ENCODE data around the gene RNF26. TPM values are rescaled to one million over a fixed set of nuclear protein-coding genes. Genes with fewer than 3 reads are reported as not detected.

The RNF26 gene
- total and polyA plus RNA-seq, 9 donors = 7.0 to 25.8 (median 19.7) TPM

GRCh38 chr11:119363081-119363850 lies 28.9 kb downstream of the RNF26 start:
- Histone ChIP-seq H3K36me3 (no peaks in the 10 kb centered on the region), H3K27me3 (no peaks in the 10 kb centered on the region), H3K9me3 (no peaks in the 10 kb centered on the region), H3K4me3 (peak overlapping the region; percentile 45), H3K27ac (peak overlapping the region; percentile 41 to 54), H3K4me1 (ENCODE audit: insufficient read depth) (peaks cover 14% of the 10 kb centered on the region)
- intact Hi-C loops (cut with DNase I) = no loop called here
- peak in 3 of 5 donors; percentile 43 to 53 (median 48) for DNase-seq
- 59 to 61% (median 59%) methylated on average over 42 to 44 of the region's 44 CpGs for WGBS, 3 donors
- TF ChIP-seq EP300 (IDR thresholded peaks at IDR 0.05) (no peak), POLR2A (IDR thresholded peaks at IDR 0.05) (no peak), CTCF (IDR thresholded peaks at IDR 0.05) (no peak)

- no peak for TF ChIP-seq EP300 (IDR thresholded peaks at IDR 0.05)
- TF ChIP-seq POLR2A (IDR thresholded peaks at IDR 0.05) = peak; percentile 31
- Histone ChIP-seq H3K36me3 (no peaks in the 10 kb centered on the region), H3K4me1 (ENCODE audit: insufficient read depth) (peaks cover 21% of the 10 kb centered on the region), H3K27ac (peak overlapping the region; percentile 41 to 54), H3K27me3 (no peaks in the 10 kb centered on the region), H3K9me3 (no peaks in the 10 kb centered on the region), H3K4me3 (peak overlapping the region; percentile 45)
- intact Hi-C loops (cut with DNase I) = no loop called here
- WGBS, 3 donors = 1 to 2% (median 2%) methylated on average over 18 to 88 of the region's 88 CpGs
- DNase-seq = peak; percentile 58 to 80 (median 78)
Observed at GRCh38 chr11:119363851-119364590, 29.7 kb downstream of the RNF26 start.

- Histone ChIP-seq H3K36me3 (no peaks in the 10 kb centered on the region), H3K27me3 (no peaks in the 10 kb centered on the region), H3K27ac (peak overlapping the region in 1 of 2 donors; percentile 32), H3K9me3 (no peaks in the 10 kb centered on the region), H3K4me3 (no peak overlapping the region), H3K4me1 (ENCODE audit: insufficient read depth) (peaks cover 22% of the 10 kb centered on the region)
- DNase-seq = peak in 2 of 5 donors; percentile 30 to 31
- TF ChIP-seq POLR2A (IDR thresholded peaks at IDR 0.05) = no peak
- no peak for TF ChIP-seq EP300 (IDR thresholded peaks at IDR 0.05)
- no peak for TF ChIP-seq CTCF (IDR thresholded peaks at IDR 0.05)
- 31 to 42% (median 33%) methylated on average over 6 of the region's 6 CpGs for WGBS, 3 donors
- intact Hi-C loops (cut with DNase I) = no loop called here
Observed at GRCh38 chr11:119365071-119365591, 30.8 kb downstream of the RNF26 start.

GRCh38 chr11:119366690-119367620 lies 32.6 kb downstream of the RNF26 start:
- no peaks in the 10 kb centered on the region for H3K9me3 ChIP-seq
- TF ChIP-seq EP300 (IDR thresholded peaks at IDR 0.05) = no peak
- TF ChIP-seq POLR2A (IDR thresholded peaks at IDR 0.05) = no peak
- no peak for TF ChIP-seq CTCF (IDR thresholded peaks at IDR 0.05)
- DNase-seq = no peak
- no peak overlapping the region for H3K27ac ChIP-seq
- H3K27me3 ChIP-seq = no peaks in the 10 kb centered on the region
- no peaks in the 10 kb centered on the region for H3K36me3 ChIP-seq
- peaks cover 19% of the 10 kb centered on the region for H3K4me1 ChIP-seq (ENCODE audit: insufficient read depth)
- WGBS, 3 donors = 78 to 91% (median 86%) methylated on average over 11 of the region's 11 CpGs
- intact Hi-C loops (cut with DNase I) = no loop called here
- H3K4me3 ChIP-seq = no peak overlapping the region
